Stimulated activated naive CD8-positive, alpha-beta T cell treated with anti-CD3 and anti-CD28 coated beads, Interleukin-15, Interleukin-2, amounts not matched to agents 100 ng/mL and 50 ng/mL, for 24 hours (primary cell): ENCODE results near the gene LRFN3.
"Not testable (repeated sequence)": the region's sequence is repeated elsewhere in the genome, so short reads cannot be mapped to it uniquely, and the experiment has no call there.

Experiments
- H3K27ac Mint-ChIP-seq: one replicate; pipeline ENCODE4 v1.8.0; 2021; ENCODE audit warnings: mild to moderate bottlenecking, mixed read lengths
- H3K27me3 Mint-ChIP-seq: one replicate; pipeline ENCODE4 v1.8.0; 2021; ENCODE audit warnings: mixed read lengths
- H3K36me3 Mint-ChIP-seq: one replicate; pipeline ENCODE4 v1.8.0; 2021; ENCODE audit warnings: low read depth, mixed read lengths
- H3K4me1 Mint-ChIP-seq: one replicate; pipeline ENCODE4 v1.8.0; 2021; ENCODE audit warnings: low read depth, mixed read lengths
- H3K4me3 Mint-ChIP-seq: one replicate; pipeline ENCODE4 v1.8.0; 2021; ENCODE audit warnings: mild to moderate bottlenecking, mixed read lengths
- H3K9me3 Mint-ChIP-seq: one replicate; pipeline ENCODE4 v1.8.0; 2021; ENCODE audit warnings: mixed read lengths

The LRFN3 gene

GRCh38 chr19:35935911-35936737 lies at the start of gene LRFN3:
TSS of gene LRFN3 (plus strand) at chr19:35936374. CDS start at chr19:35939426, 3,052 bp downstream.
- Mint-ChIP-seq H3K9me3 (no peaks in the 10 kb centered on the region), H3K27ac (peak within 1 kb of the TSS; percentile 54), H3K4me1 (peaks cover 35% of the 10 kb centered on the region), H3K27me3 (no peaks in the 10 kb centered on the region), H3K4me3 (peak within 1 kb of the TSS; percentile 83), H3K36me3 (no peaks in the 10 kb centered on the region)

GRCh38 chr19:35887197-35887596 lies 49.0 kb upstream of the LRFN3 start:
- Mint-ChIP-seq H3K4me1 (peaks cover 3% of the 10 kb centered on the region), H3K27ac (no peak overlapping the region)

GRCh38 chr19:35888398-35888797 lies 47.8 kb upstream of the LRFN3 start:
- peaks cover 8% of the 10 kb centered on the region for H3K4me1 Mint-ChIP-seq
- no peak overlapping the region for H3K4me3 Mint-ChIP-seq
- no peaks in the 10 kb centered on the region for H3K9me3 Mint-ChIP-seq
- peak overlapping the region; percentile 53 for H3K27ac Mint-ChIP-seq
- H3K27me3 Mint-ChIP-seq = no peaks in the 10 kb centered on the region
- H3K36me3 Mint-ChIP-seq = peaks cover 69% of the 10 kb centered on the region

More at GRCh38 chr19:35887197-35887596, 49.0 kb upstream of the LRFN3 start:
- no peaks in the 10 kb centered on the region for H3K27me3 Mint-ChIP-seq
- no peaks in the 10 kb centered on the region for H3K9me3 Mint-ChIP-seq
- H3K36me3 Mint-ChIP-seq = peaks cover 57% of the 10 kb centered on the region
- no peak overlapping the region for H3K4me3 Mint-ChIP-seq

- Mint-ChIP-seq H3K4me3 (no peak overlapping the region), H3K9me3 (no peaks in the 10 kb centered on the region), H3K4me1 (peaks cover 8% of the 10 kb centered on the region), H3K27ac (peak overlapping the region; percentile 45), H3K27me3 (no peaks in the 10 kb centered on the region), H3K36me3 (peaks cover 80% of the 10 kb centered on the region)
Measured at GRCh38 chr19:35889370-35890112, 46.6 kb upstream of the LRFN3 start.

GRCh38 chr19:35890113-35890650 lies 46.0 kb upstream of the LRFN3 start:
- H3K4me3 Mint-ChIP-seq = no peak overlapping the region
- H3K36me3 Mint-ChIP-seq = peaks cover 86% of the 10 kb centered on the region
- peak overlapping the region; percentile 45 for H3K27ac Mint-ChIP-seq
- H3K4me1 Mint-ChIP-seq = peaks cover 12% of the 10 kb centered on the region
- no peaks in the 10 kb centered on the region for H3K27me3 Mint-ChIP-seq
- no peaks in the 10 kb centered on the region for H3K9me3 Mint-ChIP-seq

GRCh38 chr19:35891819-35892218 lies 44.4 kb upstream of the LRFN3 start:
- H3K27ac Mint-ChIP-seq, H3K9me3 Mint-ChIP-seq, H3K4me3 Mint-ChIP-seq, H3K27me3 Mint-ChIP-seq: not testable (repeated sequence)
- Mint-ChIP-seq H3K4me1 (peaks cover 24% of the 10 kb centered on the region), H3K36me3 (peaks cover 84% of the 10 kb centered on the region)

GRCh38 chr19:35894342-35894741 lies 41.8 kb upstream of the LRFN3 start:
- H3K27me3 Mint-ChIP-seq = no peaks in the 10 kb centered on the region
- peak overlapping the region; percentile 23 for H3K4me3 Mint-ChIP-seq
- peaks cover 38% of the 10 kb centered on the region for H3K4me1 Mint-ChIP-seq
- H3K36me3 Mint-ChIP-seq = peaks cover 80% of the 10 kb centered on the region
- no peak overlapping the region for H3K27ac Mint-ChIP-seq
- H3K9me3 Mint-ChIP-seq = no peaks in the 10 kb centered on the region

- no peaks in the 10 kb centered on the region for H3K9me3 Mint-ChIP-seq
- no peaks in the 10 kb centered on the region for H3K27me3 Mint-ChIP-seq
- peaks cover 45% of the 10 kb centered on the region for H3K4me1 Mint-ChIP-seq
- peak overlapping the region; percentile 87 for H3K4me3 Mint-ChIP-seq
- peak overlapping the region; percentile 67 for H3K27ac Mint-ChIP-seq
- peaks cover 68% of the 10 kb centered on the region for H3K36me3 Mint-ChIP-seq
Measured at GRCh38 chr19:35895911-35896642, 40.1 kb upstream of the LRFN3 start.

GRCh38 chr19:35896643-35897040 lies 39.5 kb upstream of the LRFN3 start:
- Mint-ChIP-seq H3K4me1 (peaks cover 49% of the 10 kb centered on the region), H3K4me3 (peak overlapping the region; percentile 87), H3K27me3 (no peaks in the 10 kb centered on the region), H3K9me3 (no peaks in the 10 kb centered on the region), H3K27ac (peak overlapping the region; percentile 45), H3K36me3 (peaks cover 64% of the 10 kb centered on the region)

GRCh38 chr19:35897706-35898451 lies 38.3 kb upstream of the LRFN3 start:
- Mint-ChIP-seq H3K4me1 (peaks cover 56% of the 10 kb centered on the region), H3K36me3 (peaks cover 54% of the 10 kb centered on the region), H3K9me3 (no peaks in the 10 kb centered on the region), H3K4me3 (peak overlapping the region; percentile 87), H3K27ac (peak overlapping the region; percentile 87), H3K27me3 (no peaks in the 10 kb centered on the region)

GRCh38 chr19:35898499-35898809 lies 37.7 kb upstream of the LRFN3 start:
- H3K9me3 Mint-ChIP-seq = no peaks in the 10 kb centered on the region
- no peaks in the 10 kb centered on the region for H3K27me3 Mint-ChIP-seq
- peak overlapping the region; percentile 87 for H3K4me3 Mint-ChIP-seq
- H3K36me3 Mint-ChIP-seq = peaks cover 48% of the 10 kb centered on the region
- H3K27ac Mint-ChIP-seq = peak overlapping the region; percentile 87
- H3K4me1 Mint-ChIP-seq = peaks cover 59% of the 10 kb centered on the region

- H3K4me3 Mint-ChIP-seq = peak overlapping the region; percentile 87
- H3K9me3 Mint-ChIP-seq = no peaks in the 10 kb centered on the region
- H3K27ac Mint-ChIP-seq = peak overlapping the region; percentile 87
- H3K4me1 Mint-ChIP-seq = peaks cover 71% of the 10 kb centered on the region
- H3K27me3 Mint-ChIP-seq = no peaks in the 10 kb centered on the region
- peaks cover 36% of the 10 kb centered on the region for H3K36me3 Mint-ChIP-seq
Measured at GRCh38 chr19:35899547-35900214, 36.5 kb upstream of the LRFN3 start.

- Mint-ChIP-seq H3K9me3 (no peaks in the 10 kb centered on the region), H3K36me3 (peaks cover 25% of the 10 kb centered on the region), H3K4me1 (peaks cover 67% of the 10 kb centered on the region), H3K27me3 (no peaks in the 10 kb centered on the region), H3K4me3 (peak overlapping the region; percentile 87), H3K27ac (peak overlapping the region; percentile 87)
Measured at GRCh38 chr19:35901055-35901644, 35.0 kb upstream of the LRFN3 start.
